Sigmoid colon (tissue), 4 donors: Measurements from ENCODE around the gene DSG4.

Experiments
- CTCF ChIP-seq, 4 experiments: fragments of 450-650 bp in 3 of 4; fragments of 200-600 bp in 1 of 4; IDR thresholded peaks; one replicate each; pipeline ENCODE4 v1.5.1; 2016 to 2019; ENCODE audit warnings: antibody characterized with exemption in 4 of 4, mild to moderate bottlenecking in 3 of 4, moderate library complexity in 2 of 4
- EP300 ChIP-seq, 4 donors: sonication (generic); formaldehyde crosslinking; IDR thresholded peaks; one replicate each; pipeline ENCODE4 v1.6.1; 2017; ENCODE audit warnings: antibody characterized with exemption in 4 of 4
- POLR2AphosphoS5 ChIP-seq, 4 donors: sonication (generic); formaldehyde crosslinking; IDR thresholded peaks; one replicate each; pipeline ENCODE4 v1.6.1; 2017; ENCODE audit warnings: antibody characterized with exemption in 4 of 4

GRCh38 chr18:31441493-31441892, 64.9 kb downstream of the DSG4 start:
- TF ChIP-seq CTCF (IDR thresholded peaks at IDR 0.05) (no peak), POLR2AphosphoS5 (IDR thresholded peaks at IDR 0.05) (no peak), EP300 (IDR thresholded peaks at IDR 0.05) (no peak)
